Nephron progenitor cell (in vitro differentiated cells): ENCODE data around the gene SHE.

ENCODE experiments used
- DNase-seq: peaks from one replicate; pipeline ENCODE4 v3.0.0; 2021
- H3K27ac Mint-ChIP-seq: 2 replicates; pipeline ENCODE4 v1.8.0; 2021; ENCODE audit warnings: mild to moderate bottlenecking, moderate library complexity, mixed read lengths
- H3K27me3 Mint-ChIP-seq: 2 replicates; pipeline ENCODE4 v1.8.0; 2021; ENCODE audit warnings: mild to moderate bottlenecking, low read depth, mixed read lengths; ENCODE audit not compliant: poor library complexity
- H3K36me3 Mint-ChIP-seq: 2 replicates; pipeline ENCODE4 v1.8.0; 2021; ENCODE audit warnings: low read depth, mixed read lengths
- H3K4me1 Mint-ChIP-seq: 2 replicates; pipeline ENCODE4 v1.8.0; 2021; ENCODE audit warnings: mixed read lengths
- H3K4me3 Mint-ChIP-seq: 2 replicates; pipeline ENCODE4 v1.8.0; 2021; ENCODE audit warnings: mild to moderate bottlenecking, moderate library complexity, mixed read lengths
- H3K9me3 Mint-ChIP-seq: 2 replicates; pipeline ENCODE4 v1.8.0; 2021; ENCODE audit warnings: mild to moderate bottlenecking, moderate library complexity, mixed read lengths
- TF ChIP-seq, protein P1 (sequence below): fragments of 200-600 bp; sonication (generic); IDR thresholded peaks from 2 replicates; pipeline ENCODE4 v1.5.0; 2021; ENCODE audit warnings: antibody characterized with exemption

SHE gene

DNA sequence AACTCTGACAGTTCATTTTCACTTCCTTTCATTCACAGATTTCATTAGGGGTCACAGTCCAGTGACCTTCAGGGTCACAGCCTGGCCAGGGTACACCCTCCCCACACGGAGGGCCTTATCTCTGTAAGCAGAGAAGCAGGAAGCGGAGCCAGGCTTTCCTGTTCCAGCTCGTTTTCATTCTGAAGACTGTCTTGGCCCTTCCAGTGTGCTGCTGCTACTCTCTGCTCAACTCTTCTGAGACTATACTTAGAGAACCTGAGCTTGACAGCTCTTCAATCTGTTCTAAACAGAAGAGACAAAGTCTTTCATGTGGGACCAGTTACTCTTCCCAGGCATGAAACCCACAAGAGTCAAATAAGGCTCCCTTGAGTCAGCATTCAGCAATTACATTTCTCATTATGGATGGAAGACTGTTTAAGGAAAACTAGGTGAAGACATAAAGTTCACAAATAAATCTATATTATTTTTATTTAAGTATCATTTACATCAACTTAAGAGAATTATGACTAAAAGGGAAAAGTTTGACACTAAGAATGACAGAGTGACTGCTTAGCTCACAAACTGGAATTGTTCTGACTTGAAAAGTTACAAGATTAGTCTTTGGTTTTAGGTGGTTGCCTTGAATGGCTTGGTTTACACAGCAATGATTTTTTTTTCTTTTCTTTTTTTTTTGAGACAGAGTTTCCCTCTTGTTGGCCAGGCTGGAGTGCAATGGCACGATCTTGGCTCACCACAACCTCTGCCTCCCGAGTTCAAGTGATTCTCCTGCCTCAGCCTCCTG, 5.0 kb downstream of the SHE start:
- DNase-seq: peak; percentile 27
- H3K4me3 Mint-ChIP-seq: peak overlapping the region; percentile 36
- TF ChIP-seq, protein P1, sequence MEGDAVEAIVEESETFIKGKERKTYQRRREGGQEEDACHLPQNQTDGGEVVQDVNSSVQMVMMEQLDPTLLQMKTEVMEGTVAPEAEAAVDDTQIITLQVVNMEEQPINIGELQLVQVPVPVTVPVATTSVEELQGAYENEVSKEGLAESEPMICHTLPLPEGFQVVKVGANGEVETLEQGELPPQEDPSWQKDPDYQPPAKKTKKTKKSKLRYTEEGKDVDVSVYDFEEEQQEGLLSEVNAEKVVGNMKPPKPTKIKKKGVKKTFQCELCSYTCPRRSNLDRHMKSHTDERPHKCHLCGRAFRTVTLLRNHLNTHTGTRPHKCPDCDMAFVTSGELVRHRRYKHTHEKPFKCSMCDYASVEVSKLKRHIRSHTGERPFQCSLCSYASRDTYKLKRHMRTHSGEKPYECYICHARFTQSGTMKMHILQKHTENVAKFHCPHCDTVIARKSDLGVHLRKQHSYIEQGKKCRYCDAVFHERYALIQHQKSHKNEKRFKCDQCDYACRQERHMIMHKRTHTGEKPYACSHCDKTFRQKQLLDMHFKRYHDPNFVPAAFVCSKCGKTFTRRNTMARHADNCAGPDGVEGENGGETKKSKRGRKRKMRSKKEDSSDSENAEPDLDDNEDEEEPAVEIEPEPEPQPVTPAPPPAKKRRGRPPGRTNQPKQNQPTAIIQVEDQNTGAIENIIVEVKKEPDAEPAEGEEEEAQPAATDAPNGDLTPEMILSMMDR: no peak

DNA sequence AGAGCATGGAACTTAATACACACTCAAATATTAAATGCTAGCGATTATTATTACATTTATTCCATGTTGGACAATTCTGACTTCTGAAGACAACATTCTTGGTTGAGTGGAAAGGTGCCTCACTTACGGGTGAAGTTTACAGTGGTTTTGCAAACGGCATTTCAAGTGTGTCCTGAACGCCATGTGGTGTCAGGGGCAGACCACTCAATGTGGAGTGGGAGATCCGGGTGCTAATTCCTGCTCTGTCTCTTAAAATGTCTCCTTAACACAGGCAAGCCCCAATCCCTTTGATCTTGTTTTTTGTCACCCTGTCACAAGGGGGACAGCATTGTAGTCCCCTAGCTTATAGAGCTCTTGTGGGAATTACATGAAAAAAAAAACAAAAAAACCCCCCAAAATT, 5.8 kb downstream of the SHE start:
- peaks cover 56% of the 10 kb centered on the region for H3K4me1 Mint-ChIP-seq
- DNase-seq: no peak
- no peaks in the 10 kb centered on the region for H3K36me3 Mint-ChIP-seq
- H3K9me3 Mint-ChIP-seq: peaks cover 7% of the 10 kb centered on the region
- TF ChIP-seq, protein P1: no peak
- H3K4me3 Mint-ChIP-seq: no peak overlapping the region
- H3K27me3 Mint-ChIP-seq: peaks cover 42% of the 10 kb centered on the region
- peak overlapping the region; percentile 52 for H3K27ac Mint-ChIP-seq

More for the DNA sequence above, 5.0 kb downstream of the SHE start:
- Mint-ChIP-seq H3K4me1 (peaks cover 50% of the 10 kb centered on the region), H3K36me3 (no peaks in the 10 kb centered on the region), H3K27ac (peak overlapping the region; percentile 97), H3K9me3 (peaks cover 7% of the 10 kb centered on the region), H3K27me3 (peaks cover 40% of the 10 kb centered on the region)

DNA sequence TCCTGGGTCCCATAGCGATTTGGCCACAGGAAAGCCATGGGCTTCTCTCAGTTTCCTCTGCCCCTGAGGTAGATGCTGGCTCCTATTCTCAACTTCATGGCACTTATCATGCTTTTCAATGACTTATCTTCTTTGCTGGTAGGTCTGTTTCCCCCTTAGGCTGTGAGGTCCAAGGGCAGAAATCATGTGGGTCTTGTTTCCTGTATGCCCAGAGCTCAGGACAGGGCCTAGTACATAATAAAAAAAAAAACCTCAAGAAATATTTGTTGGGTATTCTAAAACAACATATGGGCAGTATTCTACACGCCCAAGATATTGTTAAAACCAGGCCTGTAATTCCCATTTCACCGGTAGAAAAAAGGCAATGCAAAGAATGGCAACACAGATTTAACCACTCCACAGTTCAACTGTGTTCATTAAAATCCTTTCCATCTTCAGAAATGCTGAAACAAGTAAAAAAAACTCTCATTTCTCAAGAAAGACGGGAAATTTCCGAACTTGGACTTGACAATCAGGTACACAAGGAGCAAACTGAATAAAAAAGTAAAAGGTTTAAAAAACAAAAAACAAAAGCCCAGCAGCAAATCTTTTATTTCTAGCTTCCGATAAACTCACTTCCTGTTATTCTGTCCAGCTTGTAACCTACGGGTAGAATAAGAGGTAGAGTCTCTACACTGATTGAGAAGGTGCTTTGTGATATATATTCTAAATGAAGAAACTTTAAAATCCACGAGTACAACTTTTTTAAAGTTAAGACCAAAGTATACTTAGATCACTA, 6.5 kb downstream of the SHE start:
- no peak overlapping the region for H3K4me3 Mint-ChIP-seq
- H3K27me3 Mint-ChIP-seq: peaks cover 40% of the 10 kb centered on the region
- H3K4me1 Mint-ChIP-seq: peaks cover 55% of the 10 kb centered on the region
- TF ChIP-seq, protein P1: no peak
- no peak overlapping the region for H3K27ac Mint-ChIP-seq
- peaks cover 6% of the 10 kb centered on the region for H3K9me3 Mint-ChIP-seq
- no peaks in the 10 kb centered on the region for H3K36me3 Mint-ChIP-seq
- no peak for DNase-seq

DNA sequence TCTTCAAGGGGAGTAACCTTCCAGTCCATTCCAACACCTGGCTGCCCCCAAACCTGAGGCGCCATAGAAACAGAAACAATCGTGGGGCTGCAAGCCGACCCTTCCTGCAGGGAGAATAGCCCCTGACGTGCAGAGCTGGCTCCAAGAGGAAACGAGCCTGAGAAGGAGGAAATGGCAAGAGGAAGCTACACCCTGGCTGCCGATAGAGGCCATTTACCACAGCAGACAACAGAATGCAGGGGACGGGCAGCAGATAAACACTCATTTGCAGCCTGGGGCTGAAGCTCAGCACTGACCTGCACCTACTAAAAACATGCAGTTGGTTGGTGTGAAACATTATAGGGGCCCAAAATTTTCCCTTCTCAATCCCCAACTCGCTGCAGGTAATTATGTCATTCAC, 8.9 kb downstream of the SHE start:
- Mint-ChIP-seq H3K4me3 (no peak overlapping the region), H3K9me3 (no peaks in the 10 kb centered on the region), H3K27ac (no peak overlapping the region), H3K27me3 (peaks cover 17% of the 10 kb centered on the region), H3K36me3 (no peaks in the 10 kb centered on the region), H3K4me1 (peaks cover 65% of the 10 kb centered on the region)
- TF ChIP-seq, protein P1: no peak
- DNase-seq: no peak

DNA sequence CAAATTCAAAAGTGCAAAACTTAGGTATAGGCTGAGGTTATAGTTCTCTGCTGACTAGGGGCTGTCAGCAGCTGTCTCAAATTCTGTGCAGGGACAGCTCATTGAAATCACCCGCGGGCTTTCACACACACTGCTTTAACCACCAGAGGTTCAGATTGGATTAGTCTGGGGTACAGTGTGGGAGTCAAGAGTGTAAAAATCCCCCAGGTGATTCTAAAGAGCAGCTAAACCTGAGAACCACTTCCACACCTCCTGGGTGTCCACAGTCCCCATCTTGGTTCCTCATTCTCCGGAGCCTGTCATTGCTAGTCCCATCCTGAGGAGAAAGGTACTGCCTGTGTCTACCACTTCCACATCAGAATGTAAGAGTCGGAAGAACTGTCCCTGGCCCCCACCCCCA, 10.1 kb downstream of the SHE start:
- H3K27me3 Mint-ChIP-seq: peaks cover 13% of the 10 kb centered on the region
- no peaks in the 10 kb centered on the region for H3K9me3 Mint-ChIP-seq
- TF ChIP-seq, protein P1: no peak
- H3K4me3 Mint-ChIP-seq: no peak overlapping the region
- no peak for DNase-seq
- no peaks in the 10 kb centered on the region for H3K36me3 Mint-ChIP-seq
- H3K27ac Mint-ChIP-seq: no peak overlapping the region
- peaks cover 59% of the 10 kb centered on the region for H3K4me1 Mint-ChIP-seq
